H1 (cell line): ENCODE data around the gene NAV3.

Experiments used
- CEBPB ChIP-seq: IDR thresholded peaks from 2 replicates; pipeline ENCODE4 v1.6.1; 2012; ENCODE audit warnings: low read depth, low read length
- CTCF ChIP-seq, 3 experiments: IDR thresholded peaks; 1 replicate in 2 of 3; 2 replicates in 1 of 3; pipeline versions ENCODE4 v1.5.1 to v1.6.1; 2011; ENCODE audit warnings: low read length in 3 of 3, mild to moderate bottlenecking in 3 of 3, inconsistent platforms in 2 of 3, low read depth in 1 of 3, moderate library complexity in 1 of 3; ENCODE audit not compliant: insufficient read depth in 1 of 3; ENCODE audit errors: control extremely low read depth in 1 of 3
- EGR1 ChIP-seq: IDR thresholded peaks from 2 replicates; pipeline ENCODE4 v1.6.1; 2011; ENCODE audit warnings: low read depth, low read length, borderline replicate concordance
- EP300 ChIP-seq, 2 experiments: IDR thresholded peaks; 1 replicate in 1 of 2; 2 replicates in 1 of 2; pipeline ENCODE4 v1.6.1; 2011 to 2012; ENCODE audit warnings: low read depth in 2 of 2, low read length in 2 of 2, mild to moderate bottlenecking in 2 of 2, borderline replicate concordance in 1 of 2, inconsistent platforms in 1 of 2, moderate library complexity in 1 of 2
- EZH2 ChIP-seq: fragments of 200-600 bp; sonication (generic); IDR thresholded peaks from 2 replicates; pipeline ENCODE4 v1.7.1; 2012; ENCODE audit warnings: low read depth, mild to moderate bottlenecking, moderate library complexity, low read length, inconsistent platforms; ENCODE audit not compliant: severe bottlenecking
- HDAC2 ChIP-seq, 2 experiments: fragments of 300-600 bp in 1 of 2; sonication (generic) in 1 of 2; IDR thresholded peaks; 2 replicates each; pipeline ENCODE4 v1.6.1; 2011 to 2012; ENCODE audit warnings: low read depth in 2 of 2, low read length in 2 of 2, mild to moderate bottlenecking in 2 of 2, moderate library complexity in 2 of 2, borderline replicate concordance in 1 of 2, inconsistent platforms in 1 of 2
- NRF1 ChIP-seq: IDR thresholded peaks from 2 replicates; pipeline ENCODE4 v1.6.1; 2011; ENCODE audit warnings: mild to moderate bottlenecking, low read depth, low read length, improper control_type of control experiment
- POLR2A ChIP-seq, 2 experiments: IDR thresholded peaks; 1 replicate in 1 of 2; 2 replicates in 1 of 2; pipeline ENCODE4 v1.6.1; 2011; ENCODE audit warnings: low read depth in 2 of 2, low read length in 2 of 2, mild to moderate bottlenecking in 2 of 2; ENCODE audit errors: control extremely low read depth in 1 of 2
- RAD21 ChIP-seq, 2 experiments: IDR thresholded peaks in 1 of 2; conservative IDR thresholded peaks in 1 of 2; 2 replicates each; pipeline ENCODE4 v1.6.1; 2011; ENCODE audit warnings: low read depth in 2 of 2, low read length in 2 of 2, improper control_type of control experiment in 1 of 2, inconsistent platforms in 1 of 2, mild to moderate bottlenecking in 1 of 2, moderate library complexity in 1 of 2
- RFX5 ChIP-seq: IDR thresholded peaks from 2 replicates; pipeline ENCODE4 v1.6.1; 2011; ENCODE audit warnings: low read depth, low read length, improper control_type of control experiment, borderline replicate concordance
- SIX5 ChIP-seq: IDR thresholded peaks from 2 replicates; pipeline ENCODE4 v1.6.1; 2011; ENCODE audit warnings: mild to moderate bottlenecking, low read depth, low read length
- SUZ12 ChIP-seq: fragments of 200-600 bp; sonication (generic); IDR thresholded peaks from 2 replicates; pipeline ENCODE4 v1.6.1; 2012; ENCODE audit warnings: mild to moderate bottlenecking, inconsistent platforms, low read length, moderate library complexity, mixed read lengths
- YY1 ChIP-seq: IDR thresholded peaks from 2 replicates; pipeline ENCODE4 v1.6.1; 2011; ENCODE audit warnings: low read depth, mild to moderate bottlenecking, low read length

GRCh38 chr12:78101946-78102635 is 271.4 kb downstream of the NAV3 start:
- TF ChIP-seq EGR1 (no peak), EP300 (IDR thresholded peaks at IDR 0.05; ENCODE audit: borderline replicate concordance in 1 of 2, low read depth in 2 of 2, low read length in 2 of 2) (no peak), EZH2 (no peak), CTCF (IDR thresholded peaks at IDR 0.05; ENCODE audit: control extremely low read depth in 1 of 3, insufficient read depth in 1 of 3, low read depth in 1 of 3, low read length in 3 of 3) (peak in 2 of 3 experiments; percentile 5 to 15; a peak in 2 of 4 replicates), POLR2A (IDR thresholded peaks at IDR 0.05; ENCODE audit: control extremely low read depth in 1 of 2, low read depth in 2 of 2, low read length in 2 of 2) (no peak), SUZ12 (no peak), RFX5 (no peak), YY1 (no peak), NRF1 (no peak), RAD21 (IDR thresholded peaks at IDR 0.05 in 1 of 2, conservative IDR thresholded peaks at IDR 0.05 in 1 of 2; ENCODE audit: low read depth in 2 of 2, low read length in 2 of 2) (no peak; a peak in 1 of 4 replicates), CEBPB (peak; percentile 10; the same call in 1 of the 2 replicates), HDAC2 (IDR thresholded peaks at IDR 0.05; ENCODE audit: borderline replicate concordance in 1 of 2, low read depth in 2 of 2, low read length in 2 of 2) (no peak), SIX5 (no peak)
